ENCODE data around the gene RAVER1.

Gene RAVER1

GRCh38 chr19:10321417-10321797, 11.9 kb downstream of the RAVER1 start:
- Histone ChIP-seq H3K4me2 (ENCODE audit: low read length, poor library complexity, severe bottlenecking) (no peak overlapping the region), H3K27ac (ENCODE audit: low read length, poor library complexity, severe bottlenecking) (no peak overlapping the region), H3K9ac (ENCODE audit: low read length) (no peak overlapping the region), H2BK15ac (ENCODE audit: low read depth, poor library complexity, severe bottlenecking) (no peak overlapping the region), H2BK5ac (ENCODE audit: low read depth, low read length, poor library complexity, severe bottlenecking) (no peak overlapping the region), H3K4me1 (ENCODE audit: control insufficient read depth, insufficient read depth, low read depth, low read length) (peaks cover 3% of the 10 kb centered on the region), H2BK12ac (ENCODE audit: low read length in 2 of 2) (no peak overlapping the region), H2AK5ac (ENCODE audit: low read length, severe bottlenecking) (no peak overlapping the region), H3K14ac (ENCODE audit: low read length in 2 of 2) (no peak overlapping the region), H3K79me1 (replicated peaks; ENCODE audit: low read length, poor library complexity, severe bottlenecking) (peaks cover 47% of the 10 kb centered on the region), H3K27me3 (ENCODE audit: control insufficient read depth in 1 of 2, insufficient read depth in 1 of 2, low read length in 2 of 2) (no peaks in the 10 kb centered on the region), H4K8ac (ENCODE audit: low read length) (no peak overlapping the region), H3K9me3 (ENCODE audit: control insufficient read depth, low read length) (no peaks in the 10 kb centered on the region), H2BK120ac (ENCODE audit: low read depth, low read length) (no peak overlapping the region), H2AFZ (ENCODE audit: low read depth, low read length) (no peak overlapping the region), H3K18ac (ENCODE audit: low read depth in 1 of 2, low read length in 2 of 2) (no peak overlapping the region), H3K36me3 (ENCODE audit: control insufficient read depth in 1 of 2, insufficient read depth in 2 of 2, low read depth in 1 of 2, low read length in 2 of 2) (peaks cover 80 to 96% of the 10 kb centered on the region in 2 experiments), H3K23ac (ENCODE audit: low read length in 2 of 2) (no peak overlapping the region), H4K91ac (ENCODE audit: low read length) (no peak overlapping the region), H3K4me3 (ENCODE audit: insufficient read depth in 1 of 2, low read depth in 1 of 2, low read length in 2 of 2) (no peak overlapping the region), H3K4ac (ENCODE audit: low read depth in 1 of 2, low read length in 2 of 2) (no peak overlapping the region)
- no peak for DNase-seq
- WGBS = 93% methylated on average over 11 of the region's 11 CpGs

- H3K14ac ChIP-seq (ENCODE audit: low read length in 2 of 2) = no peak overlapping the region
- H3K9ac ChIP-seq (ENCODE audit: low read length) = no peak overlapping the region
- no peak overlapping the region for H2AK5ac ChIP-seq (ENCODE audit: low read length, severe bottlenecking)
- H3K4me3 ChIP-seq (ENCODE audit: insufficient read depth in 1 of 2, low read depth in 1 of 2, low read length in 2 of 2) = no peak overlapping the region
- no peak overlapping the region for H3K4me2 ChIP-seq (ENCODE audit: low read length, poor library complexity, severe bottlenecking)
- no peak overlapping the region for H4K91ac ChIP-seq (ENCODE audit: low read length)
- no peak overlapping the region for H3K4ac ChIP-seq (ENCODE audit: low read depth in 1 of 2, low read length in 2 of 2)
- no peak overlapping the region for H2BK12ac ChIP-seq (ENCODE audit: low read length in 2 of 2)
- H2BK15ac ChIP-seq (ENCODE audit: low read depth, poor library complexity, severe bottlenecking) = no peak overlapping the region
- WGBS = 98% methylated on average over 25 of the region's 32 CpGs
- no peak overlapping the region for H3K23ac ChIP-seq (ENCODE audit: low read length in 2 of 2)
- DNase-seq = no peak
- no peak overlapping the region for H2AFZ ChIP-seq (ENCODE audit: low read depth, low read length)
- H2BK5ac ChIP-seq (ENCODE audit: low read depth, low read length, poor library complexity, severe bottlenecking) = no peak overlapping the region
- peaks cover 77 to 95% of the 10 kb centered on the region in 2 experiments for H3K36me3 ChIP-seq (ENCODE audit: control insufficient read depth in 1 of 2, insufficient read depth in 2 of 2, low read depth in 1 of 2, low read length in 2 of 2)
- no peak overlapping the region for H3K27ac ChIP-seq (ENCODE audit: low read length, poor library complexity, severe bottlenecking)
- no peak overlapping the region for H3K18ac ChIP-seq (ENCODE audit: low read depth in 1 of 2, low read length in 2 of 2)
- peaks cover 8% of the 10 kb centered on the region for H3K4me1 ChIP-seq (ENCODE audit: control insufficient read depth, insufficient read depth, low read depth, low read length)
- H3K27me3 ChIP-seq (ENCODE audit: control insufficient read depth in 1 of 2, insufficient read depth in 1 of 2, low read length in 2 of 2) = no peaks in the 10 kb centered on the region
- no peak overlapping the region for H4K8ac ChIP-seq (ENCODE audit: low read length)
- H3K9me3 ChIP-seq (ENCODE audit: control insufficient read depth, low read length) = no peaks in the 10 kb centered on the region
- H3K79me1 ChIP-seq (replicated peaks; ENCODE audit: low read length, poor library complexity, severe bottlenecking) = peaks cover 46% of the 10 kb centered on the region
- no peak overlapping the region for H2BK120ac ChIP-seq (ENCODE audit: low read depth, low read length)
Measured at GRCh38 chr19:10320602-10321416, 12.5 kb downstream of the RAVER1 start.

GRCh38 chr19:10318807-10319682, 14.3 kb downstream of the RAVER1 start:
- no peak for DNase-seq
- Histone ChIP-seq H3K18ac (ENCODE audit: low read depth in 1 of 2, low read length in 2 of 2) (no peak overlapping the region), H2AK5ac (ENCODE audit: low read length, severe bottlenecking) (no peak overlapping the region), H3K36me3 (ENCODE audit: control insufficient read depth in 1 of 2, insufficient read depth in 2 of 2, low read depth in 1 of 2, low read length in 2 of 2) (peaks cover 61 to 80% of the 10 kb centered on the region in 2 experiments), H4K8ac (ENCODE audit: low read length) (no peak overlapping the region), H3K9ac (ENCODE audit: low read length) (no peak overlapping the region), H3K4me3 (ENCODE audit: insufficient read depth in 1 of 2, low read depth in 1 of 2, low read length in 2 of 2) (no peak overlapping the region), H3K9me3 (ENCODE audit: control insufficient read depth, low read length) (no peaks in the 10 kb centered on the region), H2BK15ac (ENCODE audit: low read depth, poor library complexity, severe bottlenecking) (no peak overlapping the region), H3K27ac (ENCODE audit: low read length, poor library complexity, severe bottlenecking) (no peak overlapping the region), H2BK5ac (ENCODE audit: low read depth, low read length, poor library complexity, severe bottlenecking) (no peak overlapping the region), H2BK12ac (ENCODE audit: low read length in 2 of 2) (no peak overlapping the region), H3K4me1 (ENCODE audit: control insufficient read depth, insufficient read depth, low read depth, low read length) (peaks cover 14% of the 10 kb centered on the region), H2AFZ (ENCODE audit: low read depth, low read length) (no peak overlapping the region), H3K14ac (ENCODE audit: low read length in 2 of 2) (no peak overlapping the region), H4K91ac (ENCODE audit: low read length) (peak overlapping the region; percentile 7), H2BK120ac (ENCODE audit: low read depth, low read length) (no peak overlapping the region), H3K27me3 (ENCODE audit: control insufficient read depth in 1 of 2, insufficient read depth in 1 of 2, low read length in 2 of 2) (no peaks in the 10 kb centered on the region), H3K23ac (ENCODE audit: low read length in 2 of 2) (no peak overlapping the region), H3K4ac (ENCODE audit: low read depth in 1 of 2, low read length in 2 of 2) (no peak overlapping the region), H3K4me2 (ENCODE audit: low read length, poor library complexity, severe bottlenecking) (no peak overlapping the region), H3K79me1 (replicated peaks; ENCODE audit: low read length, poor library complexity, severe bottlenecking) (peaks cover 48% of the 10 kb centered on the region)
- WGBS = 96% methylated on average over 12 of the region's 13 CpGs

GRCh38 chr19:10317857-10318462, 15.4 kb downstream of the RAVER1 start:
- H2AFZ ChIP-seq (ENCODE audit: low read depth, low read length) = no peak overlapping the region
- no peaks in the 10 kb centered on the region for H3K27me3 ChIP-seq (ENCODE audit: control insufficient read depth in 1 of 2, insufficient read depth in 1 of 2, low read length in 2 of 2)
- no peak overlapping the region for H3K4ac ChIP-seq (ENCODE audit: low read depth in 1 of 2, low read length in 2 of 2)
- no peak overlapping the region for H3K9ac ChIP-seq (ENCODE audit: low read length)
- H2BK120ac ChIP-seq (ENCODE audit: low read depth, low read length) = no peak overlapping the region
- H3K23ac ChIP-seq (ENCODE audit: low read length in 2 of 2) = no peak overlapping the region
- peaks cover 56 to 69% of the 10 kb centered on the region in 2 experiments for H3K36me3 ChIP-seq (ENCODE audit: control insufficient read depth in 1 of 2, insufficient read depth in 2 of 2, low read depth in 1 of 2, low read length in 2 of 2)
- H3K18ac ChIP-seq (ENCODE audit: low read depth in 1 of 2, low read length in 2 of 2) = no peak overlapping the region
- 98% methylated on average over 10 of the region's 15 CpGs for WGBS
- H3K4me1 ChIP-seq (ENCODE audit: control insufficient read depth, insufficient read depth, low read depth, low read length) = peaks cover 14% of the 10 kb centered on the region
- H4K91ac ChIP-seq (ENCODE audit: low read length) = no peak overlapping the region
- no peak overlapping the region for H3K14ac ChIP-seq (ENCODE audit: low read length in 2 of 2)
- H3K4me3 ChIP-seq (ENCODE audit: insufficient read depth in 1 of 2, low read depth in 1 of 2, low read length in 2 of 2) = no peak overlapping the region
- H3K27ac ChIP-seq (ENCODE audit: low read length, poor library complexity, severe bottlenecking) = no peak overlapping the region
- no peak overlapping the region for H2AK5ac ChIP-seq (ENCODE audit: low read length, severe bottlenecking)
- H2BK5ac ChIP-seq (ENCODE audit: low read depth, low read length, poor library complexity, severe bottlenecking) = no peak overlapping the region
- H2BK15ac ChIP-seq (ENCODE audit: low read depth, poor library complexity, severe bottlenecking) = no peak overlapping the region
- H3K4me2 ChIP-seq (ENCODE audit: low read length, poor library complexity, severe bottlenecking) = no peak overlapping the region
- DNase-seq = no peak
- no peak overlapping the region for H2BK12ac ChIP-seq (ENCODE audit: low read length in 2 of 2)
- H3K79me1 ChIP-seq (replicated peaks; ENCODE audit: low read length, poor library complexity, severe bottlenecking) = peaks cover 43% of the 10 kb centered on the region
- H4K8ac ChIP-seq (ENCODE audit: low read length) = no peak overlapping the region
- H3K9me3 ChIP-seq (ENCODE audit: control insufficient read depth, low read length) = no peaks in the 10 kb centered on the region

Data from mesenchymal stem cell (in vitro differentiated cells and primary cell).